ENCODE data around the gene PPP2CA.

DNA sequence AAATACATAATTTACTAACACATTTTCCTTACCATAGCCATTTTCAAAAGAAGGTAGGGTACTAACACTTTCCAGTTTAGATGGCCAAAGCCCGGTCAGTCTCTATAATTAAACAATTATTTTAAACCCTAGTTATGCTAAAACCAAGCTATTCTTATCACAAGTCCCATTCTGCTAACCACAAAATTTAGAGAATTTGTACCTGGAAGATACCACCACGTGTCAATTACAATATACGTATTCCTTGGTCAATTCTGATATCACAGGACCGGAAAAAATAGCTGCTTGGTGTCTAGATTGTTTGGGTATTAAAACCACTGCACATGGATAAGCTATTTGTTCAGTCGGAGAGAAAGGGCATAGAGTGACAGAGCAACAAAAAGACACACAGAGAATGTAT is 30.2 kb downstream of the PPP2CA start:
- TF ChIP-seq, protein P1, sequence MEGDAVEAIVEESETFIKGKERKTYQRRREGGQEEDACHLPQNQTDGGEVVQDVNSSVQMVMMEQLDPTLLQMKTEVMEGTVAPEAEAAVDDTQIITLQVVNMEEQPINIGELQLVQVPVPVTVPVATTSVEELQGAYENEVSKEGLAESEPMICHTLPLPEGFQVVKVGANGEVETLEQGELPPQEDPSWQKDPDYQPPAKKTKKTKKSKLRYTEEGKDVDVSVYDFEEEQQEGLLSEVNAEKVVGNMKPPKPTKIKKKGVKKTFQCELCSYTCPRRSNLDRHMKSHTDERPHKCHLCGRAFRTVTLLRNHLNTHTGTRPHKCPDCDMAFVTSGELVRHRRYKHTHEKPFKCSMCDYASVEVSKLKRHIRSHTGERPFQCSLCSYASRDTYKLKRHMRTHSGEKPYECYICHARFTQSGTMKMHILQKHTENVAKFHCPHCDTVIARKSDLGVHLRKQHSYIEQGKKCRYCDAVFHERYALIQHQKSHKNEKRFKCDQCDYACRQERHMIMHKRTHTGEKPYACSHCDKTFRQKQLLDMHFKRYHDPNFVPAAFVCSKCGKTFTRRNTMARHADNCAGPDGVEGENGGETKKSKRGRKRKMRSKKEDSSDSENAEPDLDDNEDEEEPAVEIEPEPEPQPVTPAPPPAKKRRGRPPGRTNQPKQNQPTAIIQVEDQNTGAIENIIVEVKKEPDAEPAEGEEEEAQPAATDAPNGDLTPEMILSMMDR (IDR thresholded peaks at IDR 0.05): no peak
- TF ChIP-seq POLR2A (IDR thresholded peaks at IDR 0.05): no peak

Measured in esophagus squamous epithelium (tissue), 4 donors.